ENCODE data around the gene TAS2R3. TPM values are rescaled to one million over a fixed set of nuclear protein-coding genes. Genes with fewer than 3 reads are reported as not detected.

The TAS2R3 gene
- 0.55 and 1.1 TPM in 2 replicates for total RNA-seq (2016; rRNA removed; fragmentation: Illumina TruSeq; extraction: Trizol)
- total RNA-seq (2016; cell fraction: cytosol; rRNA removed; fragmentation: Illumina TruSeq; extraction: Trizol; ENCODE audit: low read depth), result not detected in 2 replicates
- total RNA-seq (2016; cell fraction: insoluble cytoplasmic fraction; rRNA removed; fragmentation: Illumina TruSeq; extraction: Trizol), result 1.2 TPM in 1 of 2 replicates, not detected in the other
- not detected in 2 replicates for total RNA-seq (2016; cell fraction: membrane; rRNA removed; fragmentation: Illumina TruSeq; extraction: Trizol)
- total RNA-seq (2016; cell fraction: nucleus; rRNA removed; fragmentation: Illumina TruSeq; extraction: Trizol), result 6.7 TPM in 2 replicates
- polyA plus RNA-seq (2011; rRNA removed), result 0.72 and 0.74 TPM in 2 replicates
- not detected in 2 replicates for polyA plus RNA-seq (2011; cell fraction: cytosol; rRNA removed)
- polyA plus RNA-seq (2011; cell fraction: nucleus; rRNA removed), result 3.0 and 3.9 TPM in 2 replicates
- 0.24 TPM in 1 of 2 replicates, not detected in the other for polyA plus RNA-seq (2012)
- polyA plus RNA-seq (2016; cell fraction: cytosol; fragmentation: Illumina TruSeq; extraction: Trizol; ENCODE audit: low read depth), result not detected in 2 replicates
- not detected in 2 replicates for polyA plus RNA-seq (2016; cell fraction: insoluble cytoplasmic fraction; fragmentation: Illumina TruSeq; extraction: Trizol; ENCODE audit: low read depth)
- not detected in 2 replicates for polyA plus RNA-seq (2016; cell fraction: membrane; fragmentation: Illumina TruSeq; extraction: Trizol; ENCODE audit: low read depth)
- polyA plus RNA-seq (2016; cell fraction: nucleus; fragmentation: Illumina TruSeq; extraction: Trizol; ENCODE audit: insufficient read depth, low read depth), result 1.0 TPM in 1 of 2 replicates, not detected in the other
- polyA minus RNA-seq (2011; rRNA and poly(A)+ RNA removed; ENCODE audit: low replicate concordance), result 4.3 and 5.1 TPM in 2 replicates
- polyA minus RNA-seq (2011; cell fraction: cytosol; rRNA and poly(A)+ RNA removed), result not detected in 2 replicates
- 41.8 and 44.5 TPM in 2 replicates for polyA minus RNA-seq (2011; cell fraction: nucleus; rRNA and poly(A)+ RNA removed)
- Bru-seq, nascent RNA, result percentile 83 among the genes with signal in this experiment
- BruChase-seq, experiment 1, labeled RNA remaining after a 6-hour chase, result percentile 82 among the genes with signal in this experiment
- percentile 93 among the genes with signal in this experiment for BruChase-seq, experiment 2, labeled RNA remaining after a 2-hour chase
- long read RNA-seq, experiment 1, result 0 reads
- long read RNA-seq, experiment 2, result 0 reads

DNA sequence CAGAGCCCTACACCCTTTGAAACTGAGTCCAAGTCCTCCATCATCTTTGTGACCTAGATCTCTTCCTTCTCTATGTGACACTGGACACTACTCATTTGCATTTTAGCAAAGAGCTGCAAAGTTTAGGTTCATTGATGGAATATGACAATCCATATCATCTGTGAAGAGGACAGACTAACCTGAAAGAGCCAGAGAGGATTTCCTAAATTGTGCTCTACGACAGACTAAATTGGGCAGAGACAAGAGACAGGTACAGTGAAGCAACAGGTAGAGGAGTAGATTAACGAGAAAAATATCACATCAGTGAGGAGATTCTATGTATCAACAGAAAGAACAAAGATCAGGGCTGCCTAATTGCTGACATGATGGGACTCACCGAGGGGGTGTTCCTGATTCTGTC, at the start of gene TAS2R3:
Gene TAS2R3, plus strand, starts transcription at position 301 of the 400 bp plus-strand sequence. Its CDS starts 62 bp downstream, at position 363.
- FAIRE-seq, result no peak
- POLR2A ChIA-PET, result no interaction called here
- TF ChIP-seq ZNF142 (CRISPR knock-in tag; IDR thresholded peaks at IDR 0.05) (no peak), ZNF468 (CRISPR knock-in tag; IDR thresholded peaks at IDR 0.05) (no peak), TCF7L2 (IDR thresholded peaks at IDR 0.05; ENCODE audit: low read depth, low read length) (no peak), RBM22 (optimal IDR thresholded peaks at IDR 0.05; ENCODE audit: low read length) (no peak), ZSCAN29 (CRISPR knock-in tag; conservative IDR thresholded peaks at IDR 0.05) (no peak), ZNF138 (CRISPR knock-in tag; IDR thresholded peaks at IDR 0.05; ENCODE audit: low read depth) (no peak), ZNF737 (CRISPR knock-in tag; IDR thresholded peaks at IDR 0.05; ENCODE audit: borderline replicate concordance) (no peak), ZNF615 (CRISPR knock-in tag; IDR thresholded peaks at IDR 0.05; ENCODE audit: borderline replicate concordance) (no peak), ZNF143 (CRISPR knock-in tag; IDR thresholded peaks at IDR 0.05) (no peak), E2F1 (CRISPR knock-in tag; IDR thresholded peaks at IDR 0.05) (no peak), NCOA2 (CRISPR knock-in tag; IDR thresholded peaks at IDR 0.05) (no peak), ZNF382 (CRISPR knock-in tag; IDR thresholded peaks at IDR 0.05; ENCODE audit: borderline replicate concordance) (no peak), ETV6 (CRISPR knock-in tag; conservative IDR thresholded peaks at IDR 0.05) (no peak), RFXANK (CRISPR knock-in tag; IDR thresholded peaks at IDR 0.05) (no peak)

More for the DNA sequence above, at the start of gene TAS2R3:
- no peaks in the 10 kb centered on the region for H3K9me3 ChIP-seq (ENCODE audit: low read length)
- intact Hi-C loops (cut with micrococcal nuclease; ENCODE audit: unreplicated experiment) (no loop called here), in situ Hi-C loops (cut with HindIII; ENCODE audit: extremely low pct_ligation_motif_present, low pct_unique_long_range_greater_than_20kb) (no loop called here)
- ATAC-seq, result no peak
- H4K20me1 ChIP-seq (ENCODE audit: insufficient read depth, low read length), result no peaks in the 10 kb centered on the region
- no peaks in the 10 kb centered on the region for H3K79me2 ChIP-seq (ENCODE audit: insufficient read depth, low read length)
- H3K4me3 ChIP-seq (replicated peaks in 1 of 3; ENCODE audit: insufficient read depth in 1 of 3, low read depth in 2 of 3, low read length in 3 of 3), result no peak within 1 kb of the TSS
- peaks cover 12 to 48% of the 10 kb centered on the region in 2 experiments; a peak in 4 of 5 replicates for H3K36me3 ChIP-seq (replicated peaks in 1 of 2; ENCODE audit: control insufficient read depth in 1 of 2, insufficient read depth in 2 of 2, low read length in 2 of 2)
- WGBS (ENCODE audit: low lambda C conversion rate), result 97% methylated on average over 3 of the region's 3 CpGs
- BruUV-seq (replicated peaks), result no TSS peak
- CTCF ChIA-PET (ENCODE audit: low intra/inter-chr PET ratio, low total read pairs), result no interaction called here
- DNase-seq (ENCODE audit: low spot score), result no peak
- no peak within 1 kb of the TSS for H2AFZ ChIP-seq (ENCODE audit: low read length)
- H3K4me2 ChIP-seq (ENCODE audit: low read depth, low read length), result no peak within 1 kb of the TSS
- no peak within 1 kb of the TSS for H3K9ac ChIP-seq (ENCODE audit: insufficient read depth, low read depth, low read length)
- H3K27me3 ChIP-seq (ENCODE audit: control insufficient read depth in 1 of 2, insufficient read depth in 2 of 2, low read length in 2 of 2), result no peaks in the 10 kb centered on the region
- H3K4me1 ChIP-seq (ENCODE audit: insufficient read depth, low read length), result no peaks in the 10 kb centered on the region
- H3K27ac ChIP-seq (ENCODE audit: extremely low read length, insufficient read depth, low read length), result no peak within 1 kb of the TSS
